ENCODE measurements around the gene NPIPB2.
"Not testable (repeated sequence)": the region's sequence is repeated elsewhere in the genome, so short reads cannot be mapped to it uniquely, and the experiment has no call there.

The NPIPB2 gene

GRCh38 chr16:11941945-11942344, at the start of gene NPIPB2:
Gene NPIPB2, minus strand, starts transcription at chr16:11942045. Its CDS starts 0 bp downstream, at chr16:11942045.
- not testable (repeated sequence) for H3K4me3 ChIP-seq (ENCODE audit: low read length); DNase-seq (ENCODE audit: low read depth)

DNA sequence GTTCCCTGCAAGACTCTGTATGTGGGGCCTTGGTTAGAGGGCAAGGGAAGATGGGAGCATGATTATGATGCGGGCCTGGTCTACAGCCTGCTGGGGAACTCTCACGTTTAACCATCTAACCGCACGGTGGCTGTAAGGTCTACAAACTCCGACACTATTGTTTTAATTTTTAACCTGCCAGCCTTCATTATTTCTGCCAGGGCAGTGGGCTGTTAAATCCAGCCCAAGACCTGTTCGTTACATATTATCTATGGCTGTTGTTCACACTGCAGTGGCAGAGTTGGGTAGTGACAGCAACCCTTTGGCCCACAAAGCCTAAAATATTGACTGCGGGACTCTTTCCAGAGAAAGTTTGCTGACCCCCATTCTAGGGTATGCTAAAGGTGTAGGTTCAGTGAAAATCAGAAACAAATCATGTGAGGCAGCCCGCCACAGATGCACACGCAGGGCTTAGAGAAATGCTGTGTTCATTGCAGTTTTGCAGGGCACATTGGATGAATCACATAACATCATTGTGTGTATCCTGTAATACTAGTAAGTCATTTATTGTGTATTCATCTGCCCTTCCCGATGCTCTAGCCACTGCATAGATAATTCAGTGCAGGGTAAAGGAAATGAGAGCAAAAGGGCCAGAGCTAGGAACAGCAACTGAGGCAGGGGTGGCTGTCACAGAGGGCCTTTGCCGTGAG, 49.0 kb upstream of the NPIPB2 start:
- no peak overlapping the region for H3K4me3 ChIP-seq (ENCODE audit: low read length)
- no peak for DNase-seq (ENCODE audit: low read depth)
- TF ChIP-seq, protein P1, sequence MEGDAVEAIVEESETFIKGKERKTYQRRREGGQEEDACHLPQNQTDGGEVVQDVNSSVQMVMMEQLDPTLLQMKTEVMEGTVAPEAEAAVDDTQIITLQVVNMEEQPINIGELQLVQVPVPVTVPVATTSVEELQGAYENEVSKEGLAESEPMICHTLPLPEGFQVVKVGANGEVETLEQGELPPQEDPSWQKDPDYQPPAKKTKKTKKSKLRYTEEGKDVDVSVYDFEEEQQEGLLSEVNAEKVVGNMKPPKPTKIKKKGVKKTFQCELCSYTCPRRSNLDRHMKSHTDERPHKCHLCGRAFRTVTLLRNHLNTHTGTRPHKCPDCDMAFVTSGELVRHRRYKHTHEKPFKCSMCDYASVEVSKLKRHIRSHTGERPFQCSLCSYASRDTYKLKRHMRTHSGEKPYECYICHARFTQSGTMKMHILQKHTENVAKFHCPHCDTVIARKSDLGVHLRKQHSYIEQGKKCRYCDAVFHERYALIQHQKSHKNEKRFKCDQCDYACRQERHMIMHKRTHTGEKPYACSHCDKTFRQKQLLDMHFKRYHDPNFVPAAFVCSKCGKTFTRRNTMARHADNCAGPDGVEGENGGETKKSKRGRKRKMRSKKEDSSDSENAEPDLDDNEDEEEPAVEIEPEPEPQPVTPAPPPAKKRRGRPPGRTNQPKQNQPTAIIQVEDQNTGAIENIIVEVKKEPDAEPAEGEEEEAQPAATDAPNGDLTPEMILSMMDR (IDR thresholded peaks at IDR 0.05; ENCODE audit: insufficient read depth, low read depth, low read length, missing control alignments), result no peak

DNA sequence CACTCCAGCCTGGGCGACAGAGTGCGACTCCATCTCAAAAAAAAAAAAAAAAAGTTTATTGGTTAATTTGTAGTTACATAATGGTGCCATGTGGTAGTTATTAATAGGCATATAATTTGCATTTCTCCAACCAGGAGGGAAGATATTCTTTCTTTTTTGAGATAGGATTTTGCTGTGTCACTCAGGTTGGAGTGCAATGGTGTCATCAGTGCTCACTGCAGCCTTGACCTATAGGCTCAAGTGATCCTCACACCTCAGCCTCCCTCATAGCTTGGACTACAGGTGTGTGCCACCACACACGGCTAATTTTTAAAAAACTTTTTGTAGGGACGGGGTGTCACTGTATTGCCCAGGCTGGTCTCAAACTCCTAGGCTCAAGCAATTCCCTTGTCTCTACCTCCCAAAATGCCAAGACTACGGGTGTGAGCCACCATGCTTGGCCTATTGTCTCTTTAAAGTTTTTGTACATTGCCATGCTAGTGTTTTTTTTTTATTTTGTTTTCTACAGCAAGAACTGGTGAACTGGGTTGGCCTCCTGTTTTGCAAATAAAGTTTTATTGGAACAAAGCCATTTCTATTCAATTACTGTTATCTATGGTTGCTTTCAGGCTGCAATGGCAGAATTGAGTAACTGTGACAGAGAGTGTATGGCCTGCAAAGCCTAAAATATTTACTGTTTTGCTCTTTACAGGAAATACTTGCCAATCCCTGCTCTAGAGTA, 46.6 kb upstream of the NPIPB2 start:
- DNase-seq (ENCODE audit: low read depth), result no peak
- TF ChIP-seq, protein P1 (IDR thresholded peaks at IDR 0.05; ENCODE audit: insufficient read depth, low read depth, low read length, missing control alignments), result no peak
- no peak overlapping the region for H3K4me3 ChIP-seq (ENCODE audit: low read length)

- DNase-seq (ENCODE audit: low read depth), result no peak
- no peak overlapping the region for H3K4me3 ChIP-seq (ENCODE audit: low read length)
- TF ChIP-seq, protein P1 (IDR thresholded peaks at IDR 0.05; ENCODE audit: insufficient read depth, low read depth, low read length, missing control alignments), result no peak
Measured at GRCh38 chr16:11986521-11987057, 44.7 kb upstream of the NPIPB2 start.

DNA sequence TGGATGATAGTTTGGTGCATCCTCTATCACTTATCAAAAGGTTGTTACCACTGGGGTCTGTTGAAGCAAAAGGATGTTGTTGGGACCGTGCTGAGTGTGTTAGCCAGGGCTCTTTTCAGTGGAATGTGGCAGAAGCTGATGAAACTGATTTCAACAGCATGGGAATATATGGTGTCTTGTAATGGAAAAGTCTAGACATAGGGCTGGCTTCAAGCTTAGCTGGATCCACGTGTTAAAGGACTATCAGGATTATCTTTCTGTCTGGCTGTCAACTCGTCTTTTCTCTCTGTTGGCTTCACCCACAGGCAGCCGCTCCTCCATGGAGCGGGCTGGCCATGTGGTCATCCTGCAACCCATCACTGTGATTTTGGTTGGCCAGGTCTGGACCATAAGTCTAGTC, 43.4 kb upstream of the NPIPB2 start:
- no peak overlapping the region for H3K4me3 ChIP-seq (ENCODE audit: low read length)
- TF ChIP-seq, protein P1 (IDR thresholded peaks at IDR 0.05; ENCODE audit: insufficient read depth, low read depth, low read length, missing control alignments), result no peak
- no peak for DNase-seq (ENCODE audit: low read depth)

- H3K4me3 ChIP-seq (ENCODE audit: low read length), result no peak overlapping the region
- DNase-seq (ENCODE audit: low read depth), result no peak
- TF ChIP-seq, protein P1 (IDR thresholded peaks at IDR 0.05; ENCODE audit: insufficient read depth, low read depth, low read length, missing control alignments), result no peak
Measured at GRCh38 chr16:11980136-11980844, 38.4 kb upstream of the NPIPB2 start.
